CD4-positive, alpha-beta T cell treated with Interleukin-6 for 4 hours (primary cell): ENCODE results near the gene CNMD.

Experiments used
- DNase-seq: peaks from one replicate; pipeline ENCODE4 v3.0.0-alpha.2; 2020; ENCODE audit warnings: mixed read lengths

Gene CNMD

DNA sequence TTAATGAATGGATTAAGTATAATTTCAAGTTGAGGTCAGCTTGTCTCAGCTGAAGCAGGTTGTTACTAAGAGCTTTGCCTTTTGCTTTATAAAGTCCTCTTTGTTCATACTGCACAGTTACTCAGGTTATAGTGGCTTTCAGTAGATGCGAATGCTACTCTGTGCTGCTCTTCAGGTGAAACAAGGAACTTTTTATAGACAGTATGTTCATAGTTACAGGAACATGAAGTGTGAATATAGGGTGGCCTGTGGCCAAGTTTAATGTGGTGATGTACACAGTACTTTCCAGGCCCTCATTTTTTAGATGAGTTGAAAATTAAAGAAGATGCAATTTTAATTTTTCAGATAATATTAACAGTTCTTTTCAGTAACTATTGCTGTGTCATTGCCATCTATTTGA lies 66.2 kb downstream of the CNMD start:
- DNase-seq = no peak

GRCh38 chr13:52670726-52671125 lies 68.9 kb downstream of the CNMD start:
- DNase-seq = no peak

DNA sequence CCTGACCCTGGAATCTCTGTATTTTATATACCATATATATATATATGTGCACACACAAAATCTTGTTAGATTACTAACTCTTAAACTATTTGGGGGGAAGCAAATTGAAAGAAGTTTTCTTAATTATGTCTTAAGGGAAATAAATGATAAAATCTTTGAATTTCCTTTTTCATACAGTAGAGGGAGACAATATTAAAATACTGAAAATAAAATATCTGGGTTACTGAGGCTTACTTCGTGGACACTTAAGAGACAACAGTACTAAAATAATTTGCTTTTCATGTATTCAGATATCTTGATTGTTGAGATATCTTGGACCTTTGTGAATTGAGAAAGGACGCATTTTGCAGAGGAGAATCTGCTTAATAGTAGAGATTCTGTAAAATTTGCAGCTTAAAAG lies 69.9 kb downstream of the CNMD start:
- no peak for DNase-seq

GRCh38 chr13:52665325-52665724 lies 74.3 kb downstream of the CNMD start:
- DNase-seq = no peak

DNA sequence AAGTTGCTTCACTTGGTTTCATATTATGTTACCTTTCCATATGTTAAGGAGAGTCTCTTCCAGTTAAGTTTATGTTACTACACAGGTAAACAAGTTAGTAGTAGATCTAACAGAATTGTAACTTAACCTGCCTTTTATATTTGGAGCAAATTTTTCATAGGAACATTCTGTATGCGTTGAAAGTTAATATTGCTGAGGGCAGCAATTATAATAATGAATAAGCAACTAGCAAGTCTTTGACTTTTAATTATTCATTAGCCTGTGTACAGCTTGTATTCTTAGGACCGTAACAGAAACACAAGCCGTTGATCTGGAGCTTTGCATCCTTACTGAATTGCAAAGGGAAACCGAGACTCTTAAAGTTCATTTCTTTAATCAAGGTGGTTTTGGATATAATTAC lies 75.3 kb downstream of the CNMD start:
- no peak for DNase-seq

- DNase-seq = no peak
Observed at GRCh38 chr13:52659340-52659739, 80.3 kb downstream of the CNMD start.
